Heart left ventricle (tissue), 13 donors: ENCODE measurements around the gene RNASE4.

Experiments
- POLR2A ChIP-seq, 2 donors: fragments of 450-650 bp; IDR thresholded peaks; one replicate each; pipeline ENCODE4 v1.6.1; 2017; ENCODE audit warnings: antibody characterized with exemption in 2 of 2, mild to moderate bottlenecking in 2 of 2, moderate library complexity in 2 of 2
- TF ChIP-seq, protein P1 (sequence below), 12 donors: fragments of 200-600 bp; sonication (generic) in 4 of 12; IDR thresholded peaks; one replicate each; pipeline versions ENCODE4 v1.5.0 to v1.8.0; 2018 to 2022; ENCODE audit warnings: antibody characterized with exemption in 12 of 12, mild to moderate bottlenecking in 5 of 12
- donor health status: ischemic (EF 13 %, LVEDD 7.1; RV severe dilation, severe dysfunction).
- donor health status: DM: no; HTN: yes; CAD: no.
- donor health status: DM: no; HTN: no; CAD: no.
- donor health status: ischemic (EF 25% LVEDD 6.9; RV normal size, moderate dysfunction).
- donor health status: ischemic (EF 25% LVEDD 5.7; RV mildly dilated, moderate dysfunction).
- donor health status: ischemic (EF 35%, LVEDD 5.7; RV mildly dilated, moderate dysfunction).
- donor health status: nonischemic (EF 11% LVEDD 7.7; RV severe dilation, severe dysfunction).
- donor health status: DM: yes; HTN: yes; CAD: no.
- donor health status: PGD.
- donor health status: ischemic (EF 29% LVEDD 5.4; RV normal size, mild dysfunction).
- donor health status: nonischemic (EF 23%, LVEDD 6.1; RV moderate dilation, normal function).

DNA sequence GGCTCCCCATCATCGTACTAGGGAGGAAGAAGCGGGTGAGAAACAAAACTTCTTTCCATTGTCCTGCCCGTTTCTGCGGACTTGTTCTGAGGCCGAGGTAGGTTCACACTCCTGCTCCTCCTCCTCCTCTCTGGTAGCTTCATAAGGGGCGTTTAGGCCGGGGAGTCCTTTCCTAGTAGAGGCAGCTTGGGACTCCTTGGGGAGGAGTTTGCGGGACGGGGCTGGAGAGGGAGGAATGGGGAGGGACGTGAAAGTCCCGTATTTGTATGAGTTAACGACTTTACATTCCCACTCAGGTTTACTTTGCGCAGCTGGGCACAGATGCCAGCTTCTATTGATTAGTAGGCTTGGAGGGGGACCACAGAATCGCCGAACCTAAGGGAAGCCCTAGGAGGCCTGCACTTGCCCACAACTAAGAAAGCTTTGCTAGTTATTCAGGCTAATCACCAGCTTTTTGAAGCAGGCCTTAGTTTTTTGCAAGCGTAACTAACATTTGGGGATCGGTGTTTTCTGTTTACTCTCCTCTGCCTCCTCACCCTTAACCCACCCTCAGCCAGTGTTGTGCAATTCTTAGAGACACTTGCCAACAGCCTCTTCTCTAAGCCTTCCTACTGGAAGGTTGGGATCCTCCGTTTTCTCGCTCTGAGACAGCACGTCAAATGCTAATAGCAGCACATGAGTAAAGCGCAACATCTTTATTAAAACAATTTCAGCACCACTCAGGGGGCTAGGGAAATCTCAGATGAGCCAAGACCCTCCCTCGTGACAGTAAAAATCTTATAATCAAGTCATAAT, 499 bp downstream of the RNASE4 start:
- no peak for TF ChIP-seq POLR2A (IDR thresholded peaks at IDR 0.05)
- TF ChIP-seq, protein P1, sequence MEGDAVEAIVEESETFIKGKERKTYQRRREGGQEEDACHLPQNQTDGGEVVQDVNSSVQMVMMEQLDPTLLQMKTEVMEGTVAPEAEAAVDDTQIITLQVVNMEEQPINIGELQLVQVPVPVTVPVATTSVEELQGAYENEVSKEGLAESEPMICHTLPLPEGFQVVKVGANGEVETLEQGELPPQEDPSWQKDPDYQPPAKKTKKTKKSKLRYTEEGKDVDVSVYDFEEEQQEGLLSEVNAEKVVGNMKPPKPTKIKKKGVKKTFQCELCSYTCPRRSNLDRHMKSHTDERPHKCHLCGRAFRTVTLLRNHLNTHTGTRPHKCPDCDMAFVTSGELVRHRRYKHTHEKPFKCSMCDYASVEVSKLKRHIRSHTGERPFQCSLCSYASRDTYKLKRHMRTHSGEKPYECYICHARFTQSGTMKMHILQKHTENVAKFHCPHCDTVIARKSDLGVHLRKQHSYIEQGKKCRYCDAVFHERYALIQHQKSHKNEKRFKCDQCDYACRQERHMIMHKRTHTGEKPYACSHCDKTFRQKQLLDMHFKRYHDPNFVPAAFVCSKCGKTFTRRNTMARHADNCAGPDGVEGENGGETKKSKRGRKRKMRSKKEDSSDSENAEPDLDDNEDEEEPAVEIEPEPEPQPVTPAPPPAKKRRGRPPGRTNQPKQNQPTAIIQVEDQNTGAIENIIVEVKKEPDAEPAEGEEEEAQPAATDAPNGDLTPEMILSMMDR (IDR thresholded peaks at IDR 0.05): no peak
